NOMO-1 treated with dmso at 0.1 percent for 144 hours (cell line): ENCODE measurements around the gene VWA3A.
"Not testable (repeated sequence)": the region's sequence is repeated elsewhere in the genome, so short reads cannot be mapped to it uniquely, and the experiment has no call there.

Experiments
- DNase-seq: peaks from one replicate; lab custom pipeline; 2025; ENCODE audit not compliant: unreplicated experiment; lab: John Stamatoyannopoulos, UW

VWA3A gene, protein sequence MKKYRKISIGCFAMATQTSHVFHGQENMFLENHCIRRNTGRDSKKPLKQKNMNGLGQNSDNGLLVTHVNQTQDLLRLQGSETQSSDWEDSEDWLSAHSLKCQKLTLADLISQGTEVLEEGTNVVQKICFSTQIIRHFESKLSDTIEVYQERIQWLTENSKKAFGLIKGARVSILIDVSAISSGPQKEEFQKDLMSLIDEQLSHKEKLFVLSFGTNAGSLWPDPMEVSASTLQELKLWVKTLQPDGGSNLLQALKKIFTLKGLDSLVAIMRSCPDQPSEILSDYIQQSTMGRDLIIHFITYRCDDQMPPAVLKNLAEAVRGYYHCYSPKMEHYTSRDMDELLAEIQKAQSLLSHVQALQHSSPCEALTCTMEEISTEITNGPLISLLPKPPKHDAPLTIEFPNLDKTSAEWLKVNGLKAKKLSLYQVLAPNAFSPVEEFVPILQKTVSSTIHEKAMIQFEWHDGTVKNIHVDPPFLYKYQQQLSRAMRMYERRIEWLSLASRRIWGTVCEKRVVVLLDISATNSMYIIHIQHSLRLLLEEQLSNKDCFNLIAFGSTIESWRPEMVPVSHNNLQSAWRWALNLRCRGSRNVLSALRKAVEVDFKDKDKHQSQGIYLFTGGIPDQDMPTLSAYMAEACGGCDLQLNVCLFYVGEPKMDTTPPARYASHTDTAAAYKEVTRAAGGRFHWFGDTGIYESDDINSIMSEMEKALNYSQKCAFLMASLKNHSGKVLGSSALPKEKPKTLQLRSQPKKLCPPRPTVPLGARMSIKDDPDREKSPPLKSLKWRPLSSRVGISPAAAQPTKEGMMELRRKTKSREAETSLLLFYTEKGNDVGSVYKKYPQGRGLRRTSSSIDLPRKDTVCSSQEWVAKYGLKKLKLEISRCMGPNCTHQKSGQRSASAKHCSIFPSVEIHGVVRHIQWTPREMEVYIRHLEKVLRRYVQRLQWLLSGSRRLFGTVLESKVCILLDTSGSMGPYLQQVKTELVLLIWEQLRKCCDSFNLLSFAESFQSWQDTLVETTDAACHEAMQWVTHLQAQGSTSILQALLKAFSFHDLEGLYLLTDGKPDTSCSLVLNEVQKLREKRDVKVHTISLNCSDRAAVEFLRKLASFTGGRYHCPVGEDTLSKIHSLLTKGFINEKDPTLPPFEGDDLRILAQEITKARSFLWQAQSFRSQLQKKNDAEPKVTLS

DNA sequence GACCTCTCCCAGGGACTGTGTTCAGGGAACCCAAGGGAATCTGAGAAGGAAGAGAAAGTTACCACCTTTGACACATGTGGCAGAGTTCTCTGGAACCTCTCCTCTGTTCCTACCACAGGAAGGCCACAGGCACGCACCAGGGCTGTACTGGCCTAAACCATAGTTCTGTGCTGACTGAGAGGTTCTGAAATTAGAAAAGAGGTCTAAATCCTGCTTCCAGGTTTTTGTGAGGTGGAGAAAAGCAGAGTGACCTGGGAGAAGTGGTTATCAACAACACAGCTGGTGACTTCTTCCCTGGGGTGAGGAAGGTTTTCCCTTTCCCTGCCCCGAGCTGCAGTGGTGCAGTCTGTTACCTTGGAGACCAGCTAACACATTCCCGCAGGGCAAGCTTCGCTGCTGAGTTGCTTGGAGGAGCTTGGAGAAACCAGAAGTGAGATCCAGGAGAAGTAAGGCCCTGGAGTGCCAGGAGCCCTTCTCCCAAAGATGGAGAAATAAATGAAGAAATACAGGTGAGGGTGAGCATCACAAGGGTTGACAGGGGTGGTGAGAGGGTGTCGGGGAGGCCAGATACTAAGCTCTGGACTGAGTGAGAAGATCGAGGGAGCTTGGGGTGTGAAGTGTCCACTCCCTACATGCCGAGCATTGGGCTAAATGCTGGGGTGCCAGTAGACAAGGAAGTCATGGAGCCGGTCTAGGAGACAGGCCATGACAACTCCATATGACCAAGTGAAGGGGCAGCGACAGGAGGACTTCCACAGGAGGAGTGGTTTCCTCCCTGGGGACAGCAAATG, at the start of gene VWA3A:
TSS of gene VWA3A (plus strand) at position 399 of the 791 bp plus-strand sequence. CDS start at position 496, 97 bp downstream.
- DNase-seq: no peak

GRCh38 chr16:22043882-22044281, 48.5 kb upstream of the VWA3A start:
- not testable (repeated sequence) for DNase-seq

DNA sequence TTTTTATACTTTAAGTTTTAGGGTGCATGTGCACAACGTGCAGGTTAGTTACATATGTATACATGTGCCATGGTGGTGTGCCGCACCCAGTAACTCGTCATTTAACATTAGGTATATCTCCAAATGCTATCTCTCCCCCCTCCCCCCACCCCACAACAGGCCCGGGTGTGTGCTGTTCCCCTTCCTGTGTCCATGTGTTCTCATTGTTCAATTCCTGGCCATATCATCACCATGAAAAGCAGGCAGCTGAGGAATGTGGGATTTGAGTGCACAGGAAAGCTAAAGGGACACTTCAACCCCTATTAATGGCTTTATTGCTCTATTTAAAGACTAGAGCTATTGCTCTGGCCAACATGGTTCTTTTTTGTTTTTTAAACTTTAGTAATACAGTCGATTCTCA, 46.5 kb upstream of the VWA3A start:
- not testable (repeated sequence) for DNase-seq

- no peak for DNase-seq
Observed at GRCh38 chr16:22050963-22051362, 41.4 kb upstream of the VWA3A start.

DNA sequence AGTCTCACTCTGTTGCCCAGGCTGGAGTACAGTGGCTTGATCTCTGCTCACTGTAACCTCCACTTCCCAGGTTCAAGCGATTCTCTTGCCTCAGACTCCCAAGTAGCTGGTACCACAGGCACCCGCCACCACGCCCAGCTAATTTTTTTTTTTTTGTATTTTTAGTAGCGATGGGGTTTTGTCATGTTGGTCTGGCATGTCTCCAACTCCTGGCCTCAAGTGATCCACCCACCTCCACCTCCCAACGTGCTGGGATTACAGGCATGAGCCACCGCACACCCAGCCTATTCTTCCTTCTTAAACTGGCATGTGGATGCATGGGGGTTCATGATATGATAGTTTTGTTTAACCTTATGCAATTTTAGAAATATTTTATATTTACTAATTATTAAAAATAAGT, 39.4 kb upstream of the VWA3A start:
- no peak for DNase-seq

- DNase-seq: no peak
Observed at GRCh38 chr16:22053921-22054341, 38.4 kb upstream of the VWA3A start.

DNA sequence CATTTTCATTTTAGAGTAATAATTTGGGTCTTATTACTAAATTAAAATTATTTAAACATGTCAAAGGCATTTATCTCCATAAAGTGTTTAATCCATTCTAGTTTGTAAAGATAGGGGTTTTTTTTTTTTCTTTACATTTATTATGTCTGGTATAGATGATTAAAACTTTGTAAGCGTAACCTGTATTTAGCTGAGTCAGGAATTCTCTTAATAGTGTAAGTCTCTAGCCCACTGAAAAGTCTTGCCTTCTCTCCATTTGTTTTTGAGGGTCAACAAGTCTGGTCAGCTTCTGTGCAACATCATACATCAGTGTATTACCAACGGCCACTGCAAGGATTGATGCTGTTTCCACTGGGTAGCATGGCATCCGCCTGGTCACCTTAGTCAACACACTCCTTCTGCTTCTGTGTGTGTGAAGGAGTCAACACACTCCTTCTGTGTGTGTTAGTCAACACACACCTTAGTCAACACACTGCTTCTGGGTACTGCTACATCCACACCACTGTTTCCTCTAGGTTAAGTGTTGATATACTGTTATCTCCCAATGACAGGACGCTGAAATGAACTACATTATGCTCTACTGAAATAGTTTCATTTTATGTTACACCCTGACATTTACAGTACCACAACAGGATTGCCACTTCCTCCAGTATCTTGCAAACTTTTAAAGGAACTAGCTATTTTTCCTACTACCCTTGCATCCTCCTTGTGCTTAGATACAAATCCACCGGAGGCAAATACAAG, 37.3 kb upstream of the VWA3A start:
- DNase-seq: no peak

GRCh38 chr16:22055881-22056280, 36.5 kb upstream of the VWA3A start:
- no peak for DNase-seq

GRCh38 chr16:22063888-22064467, 28.4 kb upstream of the VWA3A start:
- DNase-seq: no peak

DNA sequence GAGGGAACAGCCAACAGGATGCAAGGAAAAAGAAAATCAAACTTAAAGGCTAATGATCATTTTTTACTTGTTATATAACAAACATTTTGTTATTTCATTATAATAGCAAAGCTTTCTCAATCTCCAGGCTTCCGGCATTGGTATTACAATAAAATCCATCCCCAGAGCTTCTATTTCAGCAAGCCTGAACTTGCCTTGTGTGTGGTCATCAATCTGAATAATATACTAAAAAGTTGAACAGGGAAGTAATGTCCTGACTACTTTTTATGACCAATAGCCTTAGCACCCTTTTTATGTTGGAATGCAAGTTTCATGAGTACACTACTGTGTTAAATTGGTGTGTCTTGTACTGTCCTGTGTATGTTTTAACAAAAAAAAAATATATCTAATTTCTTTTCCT, 27.1 kb upstream of the VWA3A start:
- DNase-seq: no peak

GRCh38 chr16:22070361-22071330, 21.7 kb upstream of the VWA3A start:
- no peak for DNase-seq

DNA sequence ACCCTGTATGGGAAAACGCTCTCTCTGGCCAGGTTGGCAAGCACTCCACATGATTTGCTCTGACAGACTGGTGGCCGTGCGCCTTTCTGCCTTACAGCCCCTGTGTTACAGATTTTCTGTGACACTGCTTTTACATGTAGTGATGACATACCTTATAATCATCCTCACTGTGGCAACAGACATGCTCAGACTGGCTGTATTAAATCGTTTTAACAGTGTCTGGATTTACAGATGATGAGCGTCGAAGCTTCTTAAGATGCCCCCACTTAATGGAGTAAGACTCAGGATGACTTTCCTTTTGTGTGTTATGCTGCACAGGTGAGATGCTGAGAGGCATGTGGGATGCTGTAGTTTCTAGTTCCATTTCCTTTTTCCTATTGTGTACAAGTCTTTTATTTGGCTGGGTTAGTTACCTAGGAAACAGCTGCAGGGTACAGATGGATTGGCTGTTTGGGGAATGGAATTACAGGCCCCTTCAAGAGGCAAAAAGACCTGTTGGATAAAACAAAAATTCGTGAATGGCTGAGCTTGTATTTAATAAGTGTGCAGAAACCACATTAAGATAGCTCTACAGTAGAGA, 20.9 kb upstream of the VWA3A start:
- no peak for DNase-seq

DNA sequence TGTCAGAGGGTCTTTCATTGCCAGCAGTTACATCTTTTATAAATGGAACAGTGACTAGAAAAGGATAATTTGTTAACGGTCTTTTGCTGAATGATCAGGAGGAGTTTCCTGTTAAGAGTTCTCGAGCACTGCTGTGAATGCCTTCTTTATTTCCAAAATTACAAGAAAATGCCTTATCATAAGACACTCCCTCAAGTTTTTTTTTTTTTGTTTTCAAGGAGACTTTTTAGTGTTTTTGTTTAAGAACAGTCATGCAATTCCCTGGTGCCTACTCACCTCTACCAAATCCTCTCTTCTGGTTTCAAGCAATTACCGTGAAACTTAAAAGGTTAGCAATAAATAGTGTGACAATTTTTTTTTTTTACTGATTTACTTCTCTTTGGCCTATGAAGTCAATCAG, 19.0 kb upstream of the VWA3A start:
- no peak for DNase-seq

DNA sequence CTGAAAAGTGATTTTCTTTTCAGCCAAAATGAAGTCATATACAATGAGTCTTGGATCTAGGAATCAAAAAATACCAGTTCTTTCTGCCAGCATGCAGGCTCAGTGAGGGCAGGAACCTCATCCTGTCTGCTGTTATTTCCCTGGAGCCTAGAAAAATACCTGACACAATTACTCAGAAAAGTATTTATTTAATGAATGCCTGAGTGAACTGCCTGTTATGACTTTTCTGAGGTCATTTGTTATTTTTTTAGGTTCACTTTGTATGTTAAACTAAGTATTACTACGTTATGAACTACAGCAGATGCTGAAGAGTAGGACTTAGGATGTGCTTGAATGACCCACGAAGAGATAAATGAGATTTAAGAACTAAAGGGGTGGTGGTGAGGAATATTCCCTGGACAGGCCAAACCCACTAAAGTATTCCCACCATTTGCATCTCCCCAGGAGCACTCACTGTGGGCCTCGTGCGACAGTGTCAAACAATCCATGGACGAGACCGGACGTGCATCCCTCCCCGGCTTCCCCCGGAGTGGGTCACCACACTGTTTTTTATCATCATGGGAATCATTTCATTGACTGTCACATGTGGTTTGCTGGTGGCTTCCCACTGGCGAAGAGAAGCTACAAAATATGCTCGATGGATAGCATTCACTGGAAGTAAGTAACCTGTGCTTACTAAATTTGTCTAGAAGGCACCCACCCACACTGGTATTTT, 17.1 kb upstream of the VWA3A start:
- DNase-seq: no peak

GRCh38 chr16:22075776-22076175, 16.6 kb upstream of the VWA3A start:
- no peak for DNase-seq

DNA sequence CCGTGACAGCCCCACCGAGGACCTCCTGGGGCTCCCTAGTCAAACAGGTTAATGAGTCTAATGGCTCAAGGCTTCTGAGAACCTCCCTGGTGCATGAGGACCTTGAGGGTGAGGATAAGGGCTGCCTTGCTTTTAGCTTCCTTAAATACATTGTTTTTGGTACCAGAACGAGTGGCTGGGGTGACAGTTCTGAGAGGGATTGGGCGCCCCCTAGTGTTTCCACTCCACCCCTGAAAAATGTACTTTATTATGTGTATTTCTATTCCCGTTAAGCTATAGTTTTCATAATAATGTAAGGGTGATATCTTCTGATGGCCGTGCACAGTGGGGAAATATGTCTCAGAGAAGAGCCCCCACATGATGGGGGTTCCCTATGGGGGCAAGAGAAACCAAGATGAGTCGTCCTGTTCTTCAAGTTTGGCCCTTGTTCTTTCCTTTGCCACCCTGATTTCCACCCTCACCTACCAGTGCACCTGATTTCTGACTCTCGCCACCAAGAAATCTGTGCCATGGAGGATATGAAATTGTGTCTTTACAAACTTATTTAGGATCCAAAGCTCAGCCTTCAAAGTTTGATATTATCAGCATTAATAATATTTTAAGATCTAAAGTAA, 14.5 kb upstream of the VWA3A start:
- DNase-seq: peak; percentile 51

DNA sequence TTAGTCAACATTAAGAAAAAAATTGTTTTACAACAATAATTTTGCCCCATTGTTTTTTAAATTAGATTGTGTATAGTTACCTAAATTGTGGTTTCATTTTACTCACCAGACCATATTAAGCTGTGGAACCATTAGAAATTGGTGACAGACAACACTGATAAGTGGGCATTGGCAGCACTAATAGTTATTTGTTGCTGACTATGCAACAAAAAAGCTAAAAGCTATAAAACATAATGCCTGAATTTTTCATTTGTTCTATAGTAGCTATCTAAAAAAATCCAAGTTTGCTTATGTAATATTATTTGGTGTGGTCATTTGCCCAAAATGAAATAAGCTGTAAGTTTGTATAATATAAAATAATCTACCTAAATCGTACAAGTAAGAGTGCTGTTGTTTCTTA, 13.7 kb upstream of the VWA3A start:
- DNase-seq: no peak
